ENCODE results near the gene SNCAIP.
A peak's percentile ranks its signal among the peaks of the same experiment; 100 is the strongest.
"Not testable (repeated sequence)": the region's sequence is repeated elsewhere in the genome, so short reads cannot be mapped to it uniquely, and the experiment has no call there.

Gene SNCAIP

DNA sequence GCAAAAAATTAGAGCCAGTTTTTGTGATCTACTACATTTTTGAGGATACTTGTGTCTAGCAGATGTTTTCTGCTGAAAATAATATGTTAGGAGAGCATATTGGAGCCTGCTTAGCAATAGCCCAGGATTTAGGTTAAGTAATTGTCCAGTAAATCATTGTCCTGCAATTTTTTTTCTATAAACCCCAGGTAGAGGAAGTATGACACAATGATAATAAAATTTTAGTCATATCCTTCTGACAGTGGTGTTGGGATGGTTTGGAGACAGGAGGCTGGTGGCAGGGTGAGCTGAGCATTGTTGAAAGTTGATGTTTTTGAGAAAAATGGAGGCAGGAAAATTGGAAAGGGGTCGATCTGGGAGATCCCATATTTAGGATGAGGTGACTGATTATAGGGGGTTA lies 3.5 kb downstream of the SNCAIP start:
- DNase-seq: no peak

DNA sequence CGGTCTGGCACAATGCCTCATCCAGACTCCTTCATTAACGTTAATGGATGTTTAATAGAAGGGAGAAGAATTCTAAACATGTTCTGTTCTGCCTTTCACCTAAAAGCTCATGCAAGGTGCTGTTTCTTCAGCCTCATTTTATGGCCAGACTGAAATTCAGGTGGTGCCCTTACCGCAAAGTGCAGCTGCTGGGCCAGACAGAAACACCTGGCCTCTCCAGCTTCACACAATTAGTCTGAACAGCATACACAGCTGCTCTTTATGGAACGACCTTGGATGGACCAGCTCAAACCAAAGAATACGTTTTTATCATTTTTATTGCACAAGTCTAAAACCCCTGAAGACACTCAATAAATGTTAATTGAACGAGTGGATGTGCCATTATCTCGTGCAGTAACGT lies 4.6 kb downstream of the SNCAIP start:
- DNase-seq: peak in 1 of 2 experiments; percentile 6

DNA sequence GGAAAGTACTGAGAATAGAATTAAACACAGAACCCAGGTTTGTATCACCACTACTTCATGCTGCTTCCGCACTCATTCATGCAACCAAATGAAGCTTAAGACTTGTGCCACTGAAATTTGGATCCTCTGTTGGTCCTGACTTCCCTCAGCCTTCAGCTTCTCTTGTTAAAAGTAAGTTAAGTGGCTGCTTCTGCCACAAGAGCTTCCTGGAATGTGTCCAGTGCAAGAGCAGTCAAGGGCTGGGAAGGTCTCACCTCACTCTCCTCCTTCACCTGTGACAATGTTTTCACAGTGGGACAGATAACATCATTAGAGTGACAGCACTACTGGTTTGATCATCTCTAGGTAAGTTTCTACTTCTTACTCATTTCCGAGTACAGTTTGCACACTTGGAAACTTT lies 7.9 kb downstream of the SNCAIP start:
- no peak for DNase-seq

- DNase-seq: no peak
These were observed 9.9 kb downstream of the SNCAIP start for GRCh38 chr5:122321921-122322320.

DNA sequence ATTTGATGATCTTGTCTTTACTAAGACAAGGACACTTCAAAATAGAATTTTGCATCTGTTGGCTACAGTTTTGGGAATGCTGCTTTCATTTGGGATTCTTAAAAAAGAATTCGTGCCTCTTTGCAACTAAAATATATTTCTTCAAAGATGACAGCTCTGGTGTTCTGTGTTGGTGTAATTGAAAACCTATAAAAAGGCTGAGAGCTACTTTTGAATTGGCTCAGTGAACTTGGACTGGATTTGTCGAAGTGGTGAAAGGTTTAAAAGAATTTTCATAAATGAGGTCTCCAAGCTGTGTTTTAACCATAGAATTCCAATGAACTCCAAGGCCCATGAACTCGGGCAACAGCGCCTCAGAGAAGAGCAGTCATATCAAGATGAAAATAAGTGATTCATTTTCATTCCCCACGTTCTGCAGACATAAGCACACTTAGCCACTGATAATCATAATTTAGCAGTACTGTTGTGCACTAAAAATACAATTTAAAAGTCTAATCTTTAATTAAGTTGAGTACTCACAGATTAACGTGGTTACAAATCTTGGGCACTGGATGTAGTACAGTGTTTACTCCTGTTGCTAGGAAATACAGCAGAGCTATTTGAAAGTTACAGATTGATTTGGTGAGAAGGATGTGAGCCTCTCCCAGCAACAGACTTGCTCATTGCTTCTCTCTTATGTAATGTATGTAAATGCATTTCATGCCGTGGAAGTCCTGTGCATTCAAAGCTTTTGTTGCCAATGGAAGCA lies 10.9 kb downstream of the SNCAIP start:
- no peak for DNase-seq

- no peak for DNase-seq
These were observed 11.7 kb downstream of the SNCAIP start for GRCh38 chr5:122323738-122324137.

- no peak for DNase-seq
These were observed 15.1 kb downstream of the SNCAIP start for GRCh38 chr5:122327110-122327509.

DNA sequence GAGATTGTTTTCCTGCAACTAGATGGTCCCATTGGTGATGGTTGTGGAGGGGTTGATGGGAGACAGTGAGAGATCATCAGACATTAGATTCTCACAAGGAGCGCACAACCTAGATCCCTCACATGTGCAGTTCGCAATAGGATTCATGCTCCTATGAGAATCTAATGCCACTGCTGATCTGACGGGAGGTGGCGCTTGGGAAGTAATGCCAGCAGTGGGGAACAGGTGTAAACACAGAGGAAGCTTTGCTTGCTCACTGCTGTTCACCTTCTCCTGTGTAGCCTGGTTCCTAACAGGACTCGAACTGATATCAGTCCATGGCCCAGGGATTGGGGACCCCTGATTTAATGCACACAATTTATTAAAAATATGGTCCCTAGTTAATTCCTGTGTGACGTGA lies 18.8 kb downstream of the SNCAIP start:
- no peak for DNase-seq

DNA sequence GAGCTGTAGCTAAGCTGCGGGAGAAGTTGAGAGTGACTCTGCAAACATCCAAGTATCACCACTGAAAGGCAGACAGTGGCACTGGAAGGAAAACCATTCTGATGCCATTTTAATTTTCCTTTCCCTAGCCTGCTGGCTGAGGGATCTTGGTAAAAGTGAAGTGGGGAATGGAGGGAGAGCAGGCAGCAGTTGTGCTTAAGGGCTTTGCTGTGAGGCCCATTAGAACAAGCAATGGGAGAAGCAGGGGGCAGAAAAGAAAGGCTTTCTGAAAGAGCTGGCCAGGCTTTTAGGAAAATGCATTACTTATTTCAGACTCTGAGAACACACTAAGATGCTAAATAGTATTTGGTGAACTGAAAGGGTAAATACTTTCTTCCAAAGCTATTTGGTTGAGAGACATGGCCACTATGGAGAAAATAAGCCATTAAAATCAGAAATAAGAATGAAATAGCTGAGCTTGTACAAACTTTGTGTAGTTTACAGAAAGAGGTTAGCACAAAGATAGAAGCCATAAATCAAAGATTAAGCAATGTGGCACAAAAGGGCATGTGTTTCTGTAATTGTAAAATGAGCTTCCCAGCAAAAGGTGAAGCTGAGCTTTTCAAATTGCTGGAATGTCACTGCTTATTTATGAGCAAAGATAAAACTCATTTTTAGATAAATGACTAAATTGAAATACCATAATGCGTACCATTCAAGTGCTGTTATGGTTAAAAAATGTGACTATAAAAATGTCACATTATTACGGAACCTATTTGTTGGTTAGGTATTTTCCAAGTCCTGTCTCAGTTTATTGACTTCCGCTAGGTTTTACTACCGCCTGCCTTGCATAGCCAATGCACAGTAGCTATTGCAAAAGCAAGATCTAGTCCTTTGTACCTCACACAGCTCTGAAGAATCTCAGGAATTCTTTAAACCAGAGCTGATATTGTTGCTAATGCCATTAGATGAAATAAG lies 20.8 kb downstream of the SNCAIP start:
- no peak for DNase-seq

- no peak for DNase-seq
These were observed 21.5 kb downstream of the SNCAIP start for GRCh38 chr5:122333564-122333963.

GRCh38 chr5:122339591-122339990 lies 27.6 kb downstream of the SNCAIP start:
- DNase-seq: no peak

DNA sequence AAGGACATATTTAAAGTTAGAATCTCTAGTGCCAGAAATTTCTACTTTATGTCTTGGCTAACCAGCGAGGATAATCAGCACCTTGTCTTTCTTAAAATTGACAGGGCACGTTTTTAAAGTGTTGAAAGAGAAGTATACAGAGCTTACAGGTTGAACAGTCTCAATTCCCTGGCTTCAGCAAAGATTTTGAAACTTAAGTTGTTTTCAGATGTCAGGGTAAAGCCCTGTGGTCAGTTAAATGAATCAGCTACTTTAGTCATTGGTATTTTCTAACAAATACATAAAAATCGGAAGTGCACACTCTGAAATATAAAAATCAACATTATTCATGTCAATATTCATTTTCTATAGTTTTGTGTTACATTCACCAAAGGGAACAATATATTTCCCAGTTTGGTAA lies 29.1 kb downstream of the SNCAIP start:
- no peak for DNase-seq

- no peak for DNase-seq
These were observed 30.2 kb downstream of the SNCAIP start for GRCh38 chr5:122342256-122342655.

- DNase-seq: no peak
These were observed 35.0 kb downstream of the SNCAIP start for GRCh38 chr5:122346897-122347581.

DNA sequence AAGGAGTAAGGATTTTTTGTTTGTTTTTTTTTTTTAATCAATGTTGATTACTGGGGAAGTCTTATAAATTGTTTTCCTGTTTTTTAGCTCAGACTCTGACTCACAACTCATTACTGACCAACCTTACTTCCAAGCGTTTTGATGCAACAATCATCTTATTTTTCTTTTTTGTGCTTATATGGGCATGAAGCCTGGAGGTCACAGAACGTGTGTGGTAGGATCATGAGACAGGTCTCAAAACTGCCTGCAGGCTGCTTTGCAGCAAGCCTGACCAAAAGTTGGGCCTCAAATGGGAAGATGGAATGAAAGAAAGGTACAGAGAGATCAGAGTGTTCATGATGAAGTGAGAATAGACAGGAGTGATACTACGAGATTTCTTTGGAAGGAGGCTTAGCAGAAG lies 38.5 kb downstream of the SNCAIP start:
- DNase-seq: no peak

DNA sequence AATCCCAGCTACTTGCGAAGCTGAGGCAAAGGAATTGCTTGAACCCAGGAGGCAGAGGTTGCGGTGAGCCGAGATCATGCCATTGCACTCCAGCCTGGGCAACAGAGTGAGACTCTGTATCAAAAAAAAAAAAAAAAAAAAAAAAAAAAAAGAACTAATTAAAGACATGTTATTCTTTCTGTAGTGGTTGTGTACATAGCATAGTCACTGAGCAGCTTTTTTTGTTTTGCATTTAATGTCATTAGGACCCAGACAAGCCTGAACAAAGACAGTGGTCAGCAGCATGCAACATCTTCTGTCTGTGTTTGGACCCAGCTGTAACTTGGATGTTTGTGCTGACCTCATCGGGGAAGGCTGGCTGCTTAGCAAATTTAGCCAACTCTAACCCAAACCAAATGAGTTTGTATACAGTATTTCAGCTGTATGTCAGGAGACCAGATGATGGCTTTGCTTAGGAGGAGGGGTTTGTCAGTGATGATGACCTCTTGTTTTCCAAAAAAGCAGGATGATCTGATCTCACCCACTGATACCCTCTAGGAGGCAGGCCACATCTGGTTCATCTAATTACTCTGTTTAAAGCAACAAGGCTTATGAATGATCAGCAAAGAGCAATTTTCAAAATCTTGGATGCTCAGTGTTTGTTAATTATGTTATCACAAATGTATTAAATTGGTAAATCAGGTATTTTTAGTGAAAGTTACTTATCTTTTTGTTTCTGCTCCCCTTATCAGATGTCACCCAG lies 39.5 kb downstream of the SNCAIP start:
- peak in 1 of 2 experiments; percentile 1 for DNase-seq

DNA sequence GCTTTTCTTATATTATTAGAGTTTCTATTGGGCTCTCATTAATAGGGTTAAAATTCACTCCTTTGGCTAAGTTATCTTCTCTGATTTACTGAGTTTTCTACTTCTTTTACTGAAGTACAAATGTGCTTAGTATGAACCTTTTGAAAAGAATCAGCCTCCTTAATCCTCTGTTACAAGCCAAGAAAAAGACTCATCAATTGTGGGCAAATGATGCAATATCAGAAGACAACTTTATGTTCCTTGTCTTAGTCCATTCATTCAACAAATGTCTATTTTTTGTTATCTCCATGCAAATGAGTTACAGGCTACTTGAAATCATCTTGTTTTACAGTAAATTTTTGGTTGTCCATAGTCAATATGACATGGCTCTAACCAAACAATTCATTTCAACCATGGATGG lies 40.3 kb downstream of the SNCAIP start:
- DNase-seq: no peak

GRCh38 chr5:122353361-122353760 lies 41.3 kb downstream of the SNCAIP start:
- DNase-seq: not testable (repeated sequence)

DNA sequence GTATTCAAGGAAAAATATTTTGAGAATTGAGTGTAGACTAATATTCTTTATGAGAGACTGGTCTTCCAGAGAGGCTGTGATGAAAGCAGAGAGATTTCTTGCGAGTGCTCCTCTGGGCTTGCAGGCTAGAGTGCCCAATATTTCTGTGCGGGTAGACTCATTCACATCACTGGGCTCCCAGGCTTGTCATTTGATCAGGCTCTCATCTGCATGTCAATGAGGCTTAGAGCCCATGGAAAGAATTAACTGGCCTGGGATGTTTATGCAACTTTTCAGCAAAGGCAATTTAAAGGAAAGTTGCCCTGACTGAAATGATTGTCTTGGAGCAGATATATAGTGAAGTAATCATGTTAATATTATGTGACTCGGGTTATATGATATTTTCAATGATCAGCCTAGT lies 42.3 kb downstream of the SNCAIP start:
- peak in 1 of 2 experiments; percentile 26 for DNase-seq

- no peak for DNase-seq
These were observed 43.3 kb downstream of the SNCAIP start for GRCh38 chr5:122355324-122355723.

- DNase-seq: no peak
These were observed 44.8 kb downstream of the SNCAIP start for GRCh38 chr5:122356855-122357254.

DNA sequence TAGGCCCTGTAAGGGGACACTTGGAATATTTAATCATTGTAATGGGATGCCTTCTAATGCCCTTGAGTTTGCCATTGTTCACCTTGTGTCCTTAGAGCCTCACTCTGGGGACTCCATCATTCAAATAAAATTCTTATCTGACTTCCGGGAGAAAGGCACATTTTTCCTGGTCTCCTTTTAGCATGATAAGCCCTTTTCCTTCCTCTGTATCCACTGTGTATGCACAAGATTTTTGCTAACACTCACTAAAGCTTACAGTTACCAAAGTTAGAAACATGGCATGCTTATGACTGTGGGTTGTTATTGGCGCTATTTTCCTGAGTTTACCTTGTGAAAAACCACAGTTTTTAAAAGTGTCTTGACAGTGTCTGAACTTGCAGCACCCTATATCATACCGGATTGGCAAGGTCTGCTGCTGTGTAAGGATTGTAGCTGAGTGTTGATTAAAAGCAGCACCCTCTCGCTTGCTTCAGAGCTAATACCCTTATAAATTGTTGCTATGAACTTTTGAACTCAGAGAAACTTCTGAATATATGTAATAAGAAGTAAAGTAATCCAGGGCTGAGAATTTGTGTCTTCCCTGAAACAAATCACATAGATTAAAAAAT lies 46.4 kb downstream of the SNCAIP start:
- DNase-seq: no peak
